GM12892 (cell line): ENCODE results near the gene DDX25.

Experiments used
- POLR2A ChIP-seq: IDR thresholded peaks from 2 replicates; pipeline ENCODE4 v1.6.1; 2011; ENCODE audit warnings: low read depth, low read length, control low read depth
- TAF1 ChIP-seq: IDR thresholded peaks from 2 replicates; pipeline ENCODE4 v1.6.1; 2011; ENCODE audit warnings: low read depth, mild to moderate bottlenecking, control low read depth, low read length, borderline replicate concordance

- TF ChIP-seq POLR2A (no peak), TAF1 (no peak)
Observed at GRCh38 chr11:125929445-125930075, 25.3 kb downstream of the DDX25 start.
